GM19397 (cell line): ENCODE data around the gene SEL1L3.
"Not testable (repeated sequence)": the region's sequence is repeated elsewhere in the genome, so short reads cannot be mapped to it uniquely, and the experiment has no call there.

Experiments
- ATAC-seq: cut with Tn5 transposase; IDR thresholded peaks from one replicate; pipeline ENCODE4 v1.9.1; 2021; ENCODE audit warnings: mild to moderate bottlenecking, moderate library complexity; ENCODE audit not compliant: unreplicated experiment

Gene SEL1L3

DNA sequence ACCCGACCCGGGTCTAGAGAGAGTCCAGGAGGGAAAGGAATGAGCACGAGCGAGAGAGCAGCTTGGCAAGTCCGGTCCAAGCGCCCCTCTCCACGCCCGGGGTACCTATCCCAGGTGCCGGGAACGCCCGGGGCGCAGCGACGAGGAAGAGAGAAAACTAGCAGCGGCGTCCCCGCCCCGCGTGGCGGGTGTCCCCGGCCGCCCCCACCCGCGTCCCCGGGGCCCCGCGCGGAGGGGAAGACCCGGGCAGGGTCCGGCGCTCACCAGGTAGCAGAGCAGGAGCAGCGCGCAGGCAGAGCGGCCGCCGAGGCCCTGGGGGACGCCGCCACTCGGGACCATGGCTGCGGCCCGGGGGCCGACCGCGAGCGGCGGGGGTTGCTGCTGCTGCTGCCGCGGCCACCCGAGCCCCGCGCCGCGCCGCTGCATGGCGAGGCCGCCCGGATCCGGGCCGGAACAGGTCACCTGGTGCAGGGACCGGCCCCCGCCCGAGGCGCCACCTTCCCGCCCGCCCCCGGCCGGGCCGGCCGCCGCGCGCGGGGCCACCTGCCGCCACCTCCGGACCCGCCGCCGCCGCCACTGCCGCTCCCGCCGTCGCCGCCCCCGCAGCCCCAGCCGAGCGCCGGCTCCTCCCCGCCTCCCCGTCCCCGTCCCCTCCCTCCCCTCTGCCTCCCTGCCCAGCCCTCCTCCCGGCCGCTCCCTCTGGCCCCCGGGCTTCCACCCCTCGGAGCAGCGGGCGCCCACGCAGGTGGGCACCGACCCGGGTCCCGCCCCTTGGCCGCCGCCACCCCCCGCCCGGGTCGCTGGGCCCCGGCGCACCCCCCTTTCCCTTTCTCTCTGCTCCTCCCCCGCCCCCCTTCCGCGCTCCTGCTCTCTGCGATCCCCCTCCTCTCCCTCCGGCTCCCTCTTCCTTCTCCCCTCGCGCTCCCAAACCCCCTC is at the start of gene SEL1L3:
TSS of gene SEL1L3 (minus strand) at position 578 of the 936 bp plus-strand sequence. CDS start at position 426, 152 bp downstream.
- peak; percentile 50 for ATAC-seq

DNA sequence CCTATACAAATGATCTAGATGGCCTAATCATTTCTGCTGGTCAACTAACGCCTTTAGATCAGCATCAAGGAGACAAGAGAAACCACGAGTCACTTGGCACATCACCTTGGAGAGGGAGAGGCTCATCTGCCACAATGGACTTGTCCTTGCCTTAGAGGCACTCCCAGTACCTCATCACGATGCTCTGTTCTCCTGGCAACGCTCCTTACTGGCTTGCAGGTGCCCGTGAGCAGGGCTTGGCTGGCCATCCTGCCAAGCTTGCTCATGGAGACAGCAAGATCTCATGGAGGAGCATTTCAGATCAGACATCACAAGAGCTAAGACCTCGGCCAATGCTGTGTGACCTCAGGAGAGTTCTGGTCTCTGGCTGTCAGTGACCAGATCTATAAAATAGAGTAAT is 48.6 kb upstream of the SEL1L3 start:
- ATAC-seq: no peak

DNA sequence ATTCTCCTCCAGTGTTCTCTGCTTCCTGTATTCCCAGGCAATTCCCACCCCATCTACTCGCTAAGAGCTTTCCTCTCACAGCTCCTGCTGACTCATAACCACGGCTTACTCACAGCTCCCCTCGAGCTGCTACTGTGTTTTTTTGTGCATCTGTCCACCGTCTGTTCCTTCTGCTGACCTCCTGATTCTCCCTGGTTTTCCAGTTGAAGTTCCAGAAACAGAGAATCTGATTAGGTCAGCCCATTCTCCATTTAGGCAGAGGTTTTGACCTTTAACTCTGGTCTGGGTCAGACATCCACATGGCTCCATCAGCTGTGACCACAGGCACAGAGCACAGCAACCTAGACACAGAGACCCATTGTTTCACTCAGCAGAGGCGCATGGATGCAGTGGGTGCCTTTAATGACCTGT is 45.7 kb upstream of the SEL1L3 start:
- ATAC-seq: no peak

DNA sequence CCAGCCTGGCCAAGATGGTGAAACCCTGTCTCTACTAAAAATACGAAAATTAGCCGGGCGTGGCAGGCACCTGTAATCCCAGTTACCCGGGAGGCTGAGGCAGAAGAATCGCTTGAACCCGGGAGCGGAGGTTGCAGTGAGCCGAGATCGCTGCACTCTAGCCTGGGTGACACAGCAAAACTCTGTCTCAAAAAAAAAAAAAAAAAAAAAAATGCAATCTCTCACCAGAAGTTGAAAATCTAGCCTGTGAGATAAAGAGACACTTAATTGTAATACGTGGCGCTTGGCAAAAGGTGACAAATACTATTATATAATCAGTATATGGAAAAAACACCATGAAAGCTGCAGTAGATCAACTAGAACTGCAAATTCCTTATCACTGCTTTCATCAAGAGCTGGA is 43.3 kb upstream of the SEL1L3 start:
- ATAC-seq: not testable (repeated sequence)

DNA sequence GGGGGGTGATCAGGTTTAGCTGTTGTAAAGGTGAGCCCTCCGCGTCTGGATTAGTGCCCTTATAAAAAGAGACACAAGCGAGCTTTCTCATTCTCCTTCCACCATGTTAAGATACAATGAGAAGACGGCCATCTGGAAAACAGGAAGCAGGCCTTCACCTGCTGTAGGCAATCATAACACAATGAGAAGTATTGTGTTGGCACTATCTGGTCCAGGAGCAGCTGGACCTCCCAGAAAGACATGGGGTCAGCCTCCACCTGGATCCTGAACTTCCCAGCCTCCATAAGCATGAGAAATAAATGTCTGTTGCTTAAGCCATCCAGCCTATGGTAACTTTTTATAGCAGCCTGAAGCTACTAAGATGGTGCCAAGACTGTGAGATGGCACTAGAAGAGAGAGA is 42.6 kb upstream of the SEL1L3 start:
- no peak for ATAC-seq

DNA sequence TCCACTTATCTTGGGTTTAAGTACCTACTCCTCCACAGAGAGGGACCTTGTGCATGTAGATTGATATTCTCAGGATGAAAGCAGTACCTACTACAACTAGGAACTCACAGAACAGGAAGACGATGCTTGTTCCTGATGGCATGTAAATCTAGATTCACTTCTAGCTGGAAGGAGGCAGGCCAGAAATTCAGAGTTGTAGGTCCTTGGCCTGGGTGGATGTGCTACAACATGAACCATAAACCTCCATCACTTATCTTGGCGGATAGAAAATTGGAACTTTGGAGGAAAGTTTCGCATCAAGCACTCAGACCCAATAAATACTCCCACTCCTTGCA is 41.9 kb upstream of the SEL1L3 start:
- ATAC-seq: no peak

DNA sequence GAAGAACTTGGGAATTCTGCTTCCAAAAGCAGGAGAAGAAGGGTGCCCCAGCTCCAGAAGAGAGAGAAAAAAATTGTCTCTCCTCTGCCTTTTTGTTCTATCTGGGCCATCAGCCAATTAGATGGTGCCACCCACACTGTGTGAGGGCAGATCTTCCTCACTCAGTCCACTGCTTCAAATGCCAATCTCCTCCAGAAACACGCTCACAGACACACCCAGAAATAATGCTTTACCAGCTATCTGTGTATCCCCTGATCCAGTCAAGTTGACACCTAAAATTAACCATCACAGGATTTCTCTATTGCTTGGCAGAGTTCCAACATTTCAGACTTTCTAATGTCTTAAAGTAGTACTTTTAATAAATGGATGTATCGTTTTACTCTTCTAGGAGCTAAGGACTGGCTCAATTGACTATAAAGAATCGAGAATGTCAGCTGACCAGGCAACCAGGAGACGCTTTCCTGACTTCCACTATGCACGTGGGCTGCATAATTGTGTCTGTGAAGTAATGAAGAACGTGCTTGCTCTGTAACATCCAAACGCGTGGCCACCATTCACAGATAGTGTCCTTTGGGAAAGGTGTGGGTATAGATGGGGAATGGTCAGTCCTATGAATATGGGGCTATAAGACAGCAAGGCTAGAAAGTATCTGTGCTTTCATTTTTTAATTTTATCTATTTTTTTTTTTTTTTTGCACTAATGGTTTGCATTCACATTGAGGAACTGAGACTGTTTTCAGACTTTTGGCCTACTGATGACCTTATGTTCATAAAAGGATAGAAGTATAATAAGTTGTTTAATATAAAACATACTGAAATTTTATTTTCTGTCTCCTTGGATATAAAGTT is 41.3 kb upstream of the SEL1L3 start:
- no peak for ATAC-seq

DNA sequence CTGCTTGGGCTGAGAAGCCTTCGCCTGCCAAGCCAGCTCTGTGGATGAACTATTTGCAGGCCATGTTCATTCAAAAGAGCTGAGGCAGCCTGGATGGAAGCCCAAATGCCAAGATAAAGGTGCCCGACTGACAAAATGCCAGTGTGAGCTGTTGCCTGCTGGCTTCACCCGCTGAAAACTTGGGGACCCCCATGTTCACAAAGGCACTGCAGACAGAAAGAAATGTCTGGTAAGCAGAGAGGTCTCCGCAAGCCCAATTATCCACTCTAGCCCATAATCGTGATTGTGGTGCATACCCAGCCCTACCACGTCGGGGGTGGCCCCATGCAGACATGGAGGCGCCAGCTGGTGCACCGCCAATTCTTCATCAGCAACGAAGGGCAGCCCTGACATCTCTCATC is 38.2 kb upstream of the SEL1L3 start:
- ATAC-seq: no peak

DNA sequence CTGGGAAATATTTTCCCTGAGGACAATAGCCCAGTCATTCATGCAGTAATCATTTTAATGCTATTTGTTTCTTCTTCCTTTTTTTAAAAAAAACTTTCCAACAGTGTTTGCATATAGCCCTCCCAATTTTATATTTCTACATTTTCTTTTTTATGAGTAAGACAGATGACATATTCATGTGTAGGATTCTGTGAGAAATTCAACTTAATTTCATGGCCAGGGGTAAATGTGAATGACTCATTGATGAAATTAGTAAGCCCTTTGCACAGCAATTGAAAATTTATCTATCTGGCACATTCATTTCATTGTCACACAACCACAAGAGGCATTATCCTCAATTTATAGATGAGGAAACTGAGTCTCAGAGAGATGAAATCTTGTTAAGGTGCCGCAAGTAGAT is 37.5 kb upstream of the SEL1L3 start:
- no peak for ATAC-seq

DNA sequence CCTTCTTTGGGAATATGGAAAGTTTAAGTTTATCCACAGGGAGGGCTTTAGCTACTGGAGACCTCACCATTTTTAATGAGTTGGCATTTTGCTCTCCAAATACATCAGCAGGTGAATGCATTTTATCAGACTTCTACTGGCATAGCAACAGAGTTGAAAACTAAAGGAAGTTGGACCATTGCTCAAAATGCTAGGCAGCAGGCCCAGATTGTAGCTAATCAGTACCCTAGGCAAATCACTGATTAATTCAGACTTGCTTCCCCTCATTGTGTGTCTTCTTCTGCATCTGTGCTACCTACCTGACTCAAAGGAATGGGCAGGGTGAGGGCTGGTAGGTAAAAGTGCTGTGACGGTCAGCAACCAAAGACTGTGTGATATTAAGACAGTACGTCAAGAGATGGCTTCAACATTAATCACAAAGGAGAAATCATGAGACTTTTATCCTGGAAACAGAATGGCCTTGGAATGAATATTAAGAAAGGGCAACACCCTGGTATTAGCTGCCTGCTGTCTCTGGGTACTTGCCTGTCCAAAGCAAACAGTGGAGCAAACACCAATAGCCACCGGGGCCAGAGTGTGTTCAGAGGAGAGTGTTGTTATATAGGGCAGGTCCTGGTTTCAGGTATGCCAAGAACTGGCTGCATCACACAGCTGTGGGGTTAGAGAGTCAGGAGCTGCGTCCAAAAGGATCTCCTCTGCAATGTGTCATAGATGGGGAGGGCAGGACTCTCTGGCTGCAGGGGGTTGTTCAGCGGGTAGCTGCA is 34.2 kb upstream of the SEL1L3 start:
- ATAC-seq: no peak

DNA sequence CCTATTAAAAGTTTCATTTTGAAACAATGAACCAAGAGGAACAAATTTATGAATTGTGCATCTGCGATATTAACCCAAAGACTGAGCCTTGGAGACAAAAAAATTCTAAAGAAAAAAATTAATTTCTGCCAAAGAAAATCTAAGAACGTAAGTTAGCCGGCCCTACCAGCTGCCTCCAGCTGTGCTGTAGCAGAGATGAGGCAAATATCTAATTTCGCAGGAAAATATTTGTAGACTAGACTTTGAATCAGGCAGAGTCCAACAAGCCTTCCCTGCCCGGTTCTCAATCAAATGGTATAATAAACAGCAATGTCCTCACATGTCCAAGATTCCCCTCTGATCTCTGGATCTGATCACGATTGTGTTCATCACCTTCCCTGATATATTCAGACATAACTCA is 30.0 kb upstream of the SEL1L3 start:
- ATAC-seq: no peak

DNA sequence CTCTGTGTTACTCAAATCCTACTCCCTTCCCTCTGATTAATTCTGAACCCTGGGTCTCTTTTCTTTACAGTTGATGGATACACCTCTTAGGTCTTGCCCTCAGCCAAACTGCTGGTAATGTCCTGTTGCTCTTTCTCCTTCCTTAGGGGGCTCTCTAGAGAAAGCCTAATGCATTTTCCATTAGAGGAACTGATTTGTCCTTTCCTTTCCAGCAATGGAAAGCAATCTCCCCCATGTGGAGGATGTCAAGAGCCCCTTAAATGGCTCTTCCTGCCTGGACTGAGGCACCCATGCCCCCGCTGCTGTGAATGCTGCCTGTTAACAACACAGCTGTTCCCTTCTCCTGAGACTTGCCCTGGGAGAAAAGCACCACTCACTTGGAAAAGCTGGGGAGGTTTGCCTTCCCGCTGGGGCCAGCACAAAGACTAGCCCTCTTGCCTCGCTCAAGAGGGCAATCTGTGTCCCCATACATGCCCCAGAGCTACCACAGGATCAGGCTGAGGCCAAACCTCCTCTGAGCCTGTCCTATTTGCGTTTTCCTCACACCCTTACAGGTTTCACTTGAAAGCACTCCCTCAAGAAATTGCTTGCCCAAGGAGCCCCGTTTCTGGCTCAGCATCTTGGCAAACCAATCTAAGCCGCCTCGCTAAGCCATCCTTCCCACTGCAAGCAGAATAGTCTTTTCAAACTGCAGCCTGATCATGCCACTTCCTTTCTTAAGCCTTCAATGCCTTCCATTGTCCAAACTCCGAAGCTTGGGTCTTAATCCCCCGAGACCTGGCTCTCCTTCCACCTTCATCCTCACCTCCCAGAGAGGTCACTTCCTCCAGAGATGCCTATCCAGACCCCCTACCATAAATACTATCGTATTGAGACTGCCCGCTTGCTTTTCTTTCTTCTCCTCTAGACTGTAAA is 28.0 kb upstream of the SEL1L3 start:
- no peak for ATAC-seq

DNA sequence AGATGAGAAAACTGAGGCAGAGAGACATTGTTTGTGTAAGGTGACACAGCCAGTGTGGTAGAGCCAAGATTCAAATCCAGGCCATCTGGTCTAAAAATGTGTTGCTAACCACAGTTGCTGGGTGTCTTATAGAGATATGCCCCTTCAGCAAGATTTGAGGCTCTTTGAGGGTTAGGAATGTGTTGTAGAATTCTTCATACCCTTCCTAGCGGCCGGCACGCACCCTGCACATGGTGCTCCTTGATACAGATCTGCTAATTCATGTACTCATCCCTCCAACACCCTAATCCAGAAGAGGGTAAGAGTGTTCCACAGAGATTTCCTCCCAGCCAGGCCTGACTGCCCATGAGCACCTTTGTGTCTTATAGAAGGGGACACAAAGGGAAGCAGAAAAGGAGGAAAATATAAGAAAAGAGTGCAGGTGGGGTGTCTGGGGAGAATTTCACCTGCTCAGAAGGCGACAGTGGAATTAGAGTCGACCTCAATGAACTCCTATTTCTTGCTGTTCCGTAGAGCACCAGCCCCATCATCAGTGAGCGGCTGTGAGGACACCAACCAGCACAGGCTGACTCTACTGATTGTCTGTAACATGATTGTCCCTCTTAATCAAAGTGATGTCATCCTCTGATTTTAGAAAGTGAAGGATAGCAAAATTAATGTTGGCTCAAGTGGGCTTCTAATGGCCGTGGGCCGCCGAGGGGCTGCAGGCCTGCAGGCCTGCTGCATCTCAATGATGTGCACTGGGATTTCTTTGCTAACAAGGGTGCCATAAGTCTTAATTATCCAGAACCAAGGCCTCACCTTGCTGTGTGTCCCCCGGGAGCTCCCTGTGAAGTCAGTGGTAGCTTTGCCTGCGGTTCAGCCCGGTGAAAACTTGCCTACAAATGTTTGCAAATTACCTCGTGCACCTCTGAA is 27.1 kb upstream of the SEL1L3 start:
- ATAC-seq: no peak

DNA sequence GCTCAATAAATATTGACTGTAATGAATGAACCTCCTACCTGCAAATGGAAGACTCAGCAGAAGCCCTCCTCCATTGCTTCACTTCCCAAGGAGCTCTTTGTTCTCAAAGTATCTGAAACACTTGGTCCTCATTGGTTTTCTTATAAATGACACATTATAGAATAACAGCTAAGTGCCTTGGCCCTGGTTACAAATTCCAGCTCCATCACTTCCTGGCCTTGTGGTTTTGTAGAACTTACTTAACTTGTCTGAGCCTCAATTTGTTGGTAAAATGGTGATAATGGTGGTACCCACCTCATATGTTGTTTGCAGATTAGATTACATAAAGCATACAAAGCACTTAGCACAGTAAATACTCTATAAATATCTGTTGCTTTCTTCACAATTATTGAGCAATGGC is 26.0 kb upstream of the SEL1L3 start:
- ATAC-seq: no peak

DNA sequence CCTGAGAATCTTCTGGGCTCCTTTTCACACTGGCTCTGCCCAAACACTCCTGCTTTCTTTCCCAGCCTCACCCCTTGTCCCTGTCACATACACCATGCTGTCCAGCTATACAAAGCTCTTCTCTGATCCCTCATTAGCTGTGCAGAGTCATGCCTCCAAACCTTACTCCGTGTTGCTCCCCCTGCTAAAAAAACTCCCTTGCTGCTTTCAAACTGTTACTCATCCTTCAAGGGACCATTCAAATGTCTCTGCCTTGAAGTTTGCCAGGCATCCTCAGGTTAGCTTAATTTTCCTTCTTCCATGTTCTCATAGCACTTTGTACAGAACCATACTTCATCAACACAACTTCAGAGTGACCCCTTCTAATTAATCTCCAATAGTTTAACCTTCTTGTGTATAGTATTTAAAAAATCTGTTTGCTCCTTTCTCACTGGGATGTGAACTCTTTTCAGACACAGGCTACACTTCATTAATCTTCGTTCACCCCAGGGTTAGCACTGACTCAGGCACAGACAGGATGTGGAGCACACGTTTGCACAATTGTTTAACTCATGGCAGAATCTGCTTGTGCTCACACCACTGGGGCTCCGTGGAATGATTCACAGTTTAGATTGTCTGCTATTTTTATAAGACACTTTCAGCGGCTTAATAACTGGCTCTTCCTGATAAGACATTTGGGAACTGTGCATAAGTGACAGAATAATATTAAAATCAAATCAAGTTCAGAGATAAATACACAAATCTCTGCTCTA is 21.4 kb upstream of the SEL1L3 start:
- ATAC-seq: no peak

DNA sequence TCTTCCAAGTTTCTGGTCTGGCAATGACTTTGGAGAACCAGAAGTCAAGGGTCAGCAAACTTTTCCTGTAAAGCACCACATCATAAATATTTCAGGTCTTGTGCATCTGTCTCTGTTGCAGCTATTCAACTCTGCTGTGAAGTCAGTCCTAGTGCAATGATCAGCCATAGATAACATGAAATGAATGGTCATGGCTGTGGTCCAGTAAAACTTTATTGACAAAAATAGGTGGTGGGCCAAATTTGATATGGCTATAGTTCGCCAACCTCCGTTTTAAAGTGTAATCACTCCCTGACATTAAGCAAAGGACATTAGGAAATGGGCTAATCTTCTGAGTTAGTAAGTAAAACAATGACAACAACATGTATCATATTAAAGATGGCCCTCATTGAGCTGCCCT is 20.8 kb upstream of the SEL1L3 start:
- ATAC-seq: no peak

DNA sequence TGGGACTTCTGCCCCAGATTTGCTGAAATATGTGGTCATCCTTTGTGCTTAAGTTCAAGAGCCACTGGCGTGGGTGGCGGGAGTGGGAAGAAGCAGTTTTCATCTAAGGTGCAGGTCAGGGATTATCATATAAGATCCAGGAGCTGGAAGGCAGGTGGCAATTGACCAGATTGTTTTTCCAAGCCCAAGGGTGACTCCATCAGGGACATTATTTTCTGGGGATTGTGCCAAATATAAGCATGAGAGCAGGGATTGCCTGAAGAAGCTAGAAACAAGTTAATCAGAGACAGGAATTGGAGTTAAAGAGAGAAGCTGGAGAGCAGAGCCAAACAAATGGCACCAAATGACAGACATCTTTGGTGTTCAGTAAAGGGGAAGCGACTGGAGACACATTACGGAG is 19.4 kb upstream of the SEL1L3 start:
- no peak for ATAC-seq

DNA sequence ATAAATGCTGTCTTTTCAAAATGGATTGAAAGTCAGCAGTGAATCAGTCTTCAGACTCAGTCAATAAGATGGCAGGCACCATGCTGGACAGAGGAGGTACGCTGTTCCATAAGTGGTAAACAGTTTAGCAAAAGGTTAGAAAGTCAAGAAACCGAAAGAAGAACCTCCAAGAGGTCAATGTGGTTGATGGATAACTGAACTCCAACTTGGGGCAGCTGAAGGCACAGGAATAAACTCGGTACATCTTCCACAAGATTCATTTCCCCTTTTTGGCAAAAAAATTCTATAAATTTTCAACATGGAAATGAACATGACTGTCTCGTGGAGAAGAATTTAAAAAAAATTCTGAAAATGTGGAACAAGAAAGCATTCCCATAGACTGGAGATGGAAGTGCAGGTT is 18.4 kb upstream of the SEL1L3 start:
- no peak for ATAC-seq
